GM19324 (cell line): ENCODE data around the gene TMEM223.
"Not testable (repeated sequence)": the region's sequence is repeated elsewhere in the genome, so short reads cannot be mapped to it uniquely, and the experiment has no call there.

Experiments used
- ATAC-seq: cut with Tn5 transposase; IDR thresholded peaks from one replicate; pipeline ENCODE4 v1.9.1; 2021; ENCODE audit warnings: mild to moderate bottlenecking, moderate library complexity; ENCODE audit not compliant: unreplicated experiment, low FRiP score

TMEM223 gene

DNA sequence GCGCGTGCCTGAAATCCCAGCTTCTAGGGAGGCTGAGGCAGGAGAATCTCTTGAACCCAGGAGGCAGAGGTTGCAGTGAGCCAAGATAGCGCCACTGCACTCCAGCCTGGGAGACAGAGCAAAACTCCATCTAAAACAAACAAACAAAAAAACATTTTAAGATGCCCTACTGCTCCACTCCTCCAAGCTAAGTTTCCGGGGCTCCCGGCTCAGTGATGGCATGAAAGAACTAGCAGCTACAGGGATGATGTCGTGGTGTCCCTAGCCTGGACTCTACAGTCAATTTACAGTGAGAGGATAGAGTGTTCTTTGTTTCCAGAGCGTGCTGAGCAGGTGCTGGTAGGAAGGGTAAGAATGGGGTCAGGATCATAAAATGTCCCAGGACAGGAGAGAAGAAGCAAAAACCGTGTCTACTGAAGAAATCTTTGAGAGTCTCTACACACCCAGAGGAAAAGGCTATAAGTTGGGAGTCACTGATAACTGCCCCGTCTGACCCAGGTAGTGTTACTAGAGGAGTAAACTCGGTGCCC lies 36.7 kb downstream of the TMEM223 start:
- ATAC-seq: no peak

DNA sequence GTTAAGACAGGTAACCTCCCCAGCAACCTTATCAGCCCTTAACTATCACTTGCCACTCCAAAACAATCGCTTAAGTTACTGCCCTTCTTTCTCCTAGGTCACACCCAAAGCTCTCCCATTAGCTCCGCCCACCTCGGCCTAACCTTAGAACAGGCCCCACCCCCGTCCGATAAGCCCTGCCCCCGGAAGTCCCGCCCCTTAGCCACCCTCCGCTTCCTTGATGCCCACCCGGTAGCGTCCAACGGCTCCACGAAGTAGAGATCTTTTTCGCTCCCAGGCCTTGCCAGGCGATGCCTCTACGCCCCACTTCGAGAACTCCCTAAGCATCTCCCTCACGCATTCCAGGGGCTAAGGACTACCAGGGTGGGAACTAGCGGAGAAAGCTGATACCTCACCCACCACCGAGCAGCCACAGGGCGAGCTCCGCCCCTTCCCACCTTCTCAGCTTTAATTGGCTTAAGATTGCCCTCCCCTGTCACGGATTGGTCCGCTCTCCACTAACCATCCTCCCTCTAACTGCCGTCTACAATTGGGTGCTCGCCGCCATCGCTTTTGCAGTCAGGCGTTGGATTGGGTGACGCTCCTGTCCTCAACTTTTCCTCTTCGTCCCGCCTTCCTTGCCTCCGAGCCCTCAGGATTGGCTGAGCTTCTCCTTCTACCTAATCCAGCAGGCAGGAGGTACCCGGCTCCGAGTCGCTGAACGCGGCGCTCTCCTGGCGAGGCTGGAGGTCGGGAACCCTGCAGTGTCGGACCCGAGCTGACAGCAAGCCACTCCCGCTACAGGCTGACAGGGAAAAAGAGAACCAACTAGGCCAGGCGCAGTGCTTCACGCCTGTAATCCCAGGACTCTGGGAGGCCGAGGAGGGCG lies 37.8 kb downstream of the TMEM223 start, which contains the start of gene ZBTB3:
Gene ZBTB3 (minus strand): TSS at position 425 of the 868 bp plus-strand sequence. CDS start 496 bp downstream, outside the sequence.
- peak; percentile 93 for ATAC-seq

DNA sequence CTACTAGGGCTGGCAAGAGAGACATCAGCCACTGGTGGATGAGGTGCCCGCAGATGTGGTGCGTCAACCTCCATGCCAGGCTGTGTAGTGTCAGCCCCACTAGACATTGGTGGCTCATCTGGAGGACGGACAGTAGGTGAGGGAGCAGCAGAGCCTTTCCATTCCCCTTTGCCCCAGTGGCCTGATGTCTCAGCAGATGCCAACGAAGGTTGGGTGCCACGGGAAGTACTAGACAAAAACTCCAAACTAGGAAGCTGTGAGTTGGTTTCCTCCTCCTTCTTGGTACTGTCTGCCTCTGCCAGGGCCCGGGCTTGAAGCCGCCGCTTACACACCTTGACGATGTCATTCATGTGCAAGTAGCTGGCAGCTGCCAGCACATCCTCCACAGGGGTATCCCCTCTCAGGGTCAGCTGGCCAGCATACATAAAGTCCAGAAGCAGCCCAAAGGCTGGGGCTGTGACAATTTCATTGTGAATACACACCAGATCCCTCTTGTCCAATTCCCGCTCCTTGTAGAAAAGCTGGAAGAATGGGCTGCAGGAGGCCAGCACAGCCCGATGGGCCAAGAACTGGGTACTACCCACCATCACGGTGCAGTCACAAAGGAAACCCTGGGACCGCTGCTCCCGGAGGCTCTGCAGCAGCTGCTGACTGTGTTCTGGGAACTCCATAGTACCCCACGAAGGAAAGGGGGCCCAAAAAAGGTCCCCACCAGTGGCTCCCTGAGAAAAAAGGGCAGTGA lies 38.6 kb downstream of the TMEM223 start:
- no peak for ATAC-seq

DNA sequence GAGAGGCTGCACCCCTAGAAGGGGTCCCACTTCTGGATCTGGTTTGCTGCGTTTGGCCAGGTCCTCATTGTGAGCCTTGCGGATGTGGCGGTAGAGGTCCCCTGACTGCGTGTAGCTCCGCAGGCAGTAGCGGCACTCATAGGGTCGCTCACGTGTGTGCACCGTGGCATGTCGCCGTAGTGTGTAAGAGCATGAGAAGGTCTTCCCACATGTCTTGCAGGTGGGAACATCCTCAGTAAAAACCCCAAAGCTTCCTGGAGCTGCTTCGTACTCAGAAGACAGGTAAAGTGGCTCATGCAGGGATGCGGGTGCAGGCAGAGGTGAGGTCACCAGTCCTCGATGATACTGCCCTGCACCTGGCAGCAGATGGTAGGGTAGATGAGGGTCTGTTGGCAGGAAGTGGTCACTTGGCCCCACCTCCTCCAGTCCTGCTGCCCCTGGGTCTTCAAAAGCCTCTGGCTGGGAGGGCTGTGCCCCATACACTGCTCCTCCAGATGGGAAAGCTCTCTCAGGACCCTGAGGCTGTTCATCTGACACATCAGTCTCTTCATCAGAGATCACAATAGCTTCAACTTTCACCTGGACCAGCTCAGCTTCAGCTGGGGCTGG lies 39.5 kb downstream of the TMEM223 start:
- ATAC-seq: no peak

DNA sequence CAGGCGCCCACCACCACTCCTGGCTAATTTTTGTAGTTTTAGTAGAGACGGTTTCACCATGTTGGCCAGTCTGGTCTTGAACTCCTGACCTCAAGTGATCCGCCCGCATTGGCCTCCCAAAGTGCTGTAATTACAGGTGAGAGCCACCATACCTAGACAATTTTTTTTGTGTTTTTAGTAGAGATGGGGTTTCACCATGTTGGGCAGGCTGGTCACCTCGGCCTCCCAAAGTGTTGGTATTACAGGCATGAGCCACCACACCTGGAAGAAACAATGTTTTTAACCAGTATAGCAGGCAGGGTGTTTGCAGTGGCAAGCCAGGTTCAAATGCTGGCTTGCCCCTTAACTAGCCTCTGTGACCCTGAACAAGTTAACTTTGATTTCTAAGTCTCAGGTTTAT lies 41.9 kb downstream of the TMEM223 start:
- not testable (repeated sequence) for ATAC-seq

DNA sequence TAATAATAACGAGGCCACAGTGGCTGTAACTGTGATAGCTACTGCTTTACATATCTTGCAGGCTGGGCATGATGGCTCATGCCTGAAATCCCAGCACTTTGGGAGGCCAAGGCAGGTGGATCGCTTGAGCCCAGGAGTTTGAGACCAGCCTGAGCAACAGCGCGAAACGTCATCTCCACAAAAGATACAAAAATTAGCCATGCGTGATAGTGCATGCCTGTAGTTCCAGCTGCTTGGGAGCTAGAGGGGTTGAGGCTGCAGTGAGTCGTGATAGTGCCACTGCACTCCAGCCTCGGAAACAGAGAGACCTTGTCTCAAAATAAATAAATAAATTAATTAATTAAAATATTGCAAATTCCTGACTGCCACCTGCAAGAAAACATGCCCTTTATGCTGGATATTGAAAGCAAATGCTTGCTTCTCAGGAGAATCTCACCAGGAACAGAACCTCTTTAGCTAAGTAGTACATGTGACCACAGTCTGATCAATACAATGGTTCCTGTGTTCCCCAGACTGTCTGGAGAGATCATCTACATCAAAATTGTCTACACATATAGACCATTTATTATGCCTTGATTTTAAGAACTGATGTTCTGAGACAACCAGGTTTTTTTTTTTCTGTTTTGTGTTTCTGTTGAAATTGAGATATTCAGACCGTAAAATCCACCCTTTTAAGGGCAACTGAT lies 44.2 kb downstream of the TMEM223 start:
- no peak for ATAC-seq
